ENCODE measurements around the gene FSTL4.
A peak's percentile ranks its signal among the peaks of the same experiment; 100 is the strongest.

The FSTL4 gene

GRCh38 chr5:133266527-133266878 lies 345.8 kb downstream of the FSTL4 start:
- no peak; the same call in 2 of the 3 replicates for ATAC-seq
- TF ChIP-seq SNAI2 (CRISPR knock-in tag; IDR thresholded peaks at IDR 0.05) (no peak), BACH2 (CRISPR knock-in tag; IDR thresholded peaks at IDR 0.05; ENCODE audit: borderline replicate concordance) (no peak), CREB5 (CRISPR knock-in tag; IDR thresholded peaks at IDR 0.05; ENCODE audit: low read depth) (no peak), TOX (CRISPR knock-in tag; IDR thresholded peaks at IDR 0.05; ENCODE audit: borderline replicate concordance) (no peak), GLIS3 (CRISPR knock-in tag; IDR thresholded peaks at IDR 0.05) (no peak), ZFP30 (CRISPR knock-in tag; IDR thresholded peaks at IDR 0.05) (no peak), ESRRG (CRISPR knock-in tag; IDR thresholded peaks at IDR 0.05) (no peak), RARB (CRISPR knock-in tag; IDR thresholded peaks at IDR 0.05) (no peak), ZFP3 (CRISPR knock-in tag; IDR thresholded peaks at IDR 0.05) (no peak), ZNF565 (CRISPR knock-in tag; conservative IDR thresholded peaks at IDR 0.05; ENCODE audit: low read depth) (no peak), PPARA (CRISPR knock-in tag; IDR thresholded peaks at IDR 0.05; ENCODE audit: borderline replicate concordance) (no peak), ZNF8 (CRISPR knock-in tag; IDR thresholded peaks at IDR 0.05) (no peak), ZNF70 (CRISPR knock-in tag; IDR thresholded peaks at IDR 0.05) (no peak), CSRNP3 (CRISPR knock-in tag; IDR thresholded peaks at IDR 0.05) (no peak), PATZ1 (CRISPR knock-in tag; IDR thresholded peaks at IDR 0.05; ENCODE audit: borderline replicate concordance) (no peak), ISL1 (CRISPR knock-in tag; IDR thresholded peaks at IDR 0.05) (no peak), TCF4 (CRISPR knock-in tag; IDR thresholded peaks at IDR 0.05; ENCODE audit: borderline replicate concordance) (no peak), CSDC2 (CRISPR knock-in tag; IDR thresholded peaks at IDR 0.05) (no peak)
- TF ChIP-seq, protein P1, sequence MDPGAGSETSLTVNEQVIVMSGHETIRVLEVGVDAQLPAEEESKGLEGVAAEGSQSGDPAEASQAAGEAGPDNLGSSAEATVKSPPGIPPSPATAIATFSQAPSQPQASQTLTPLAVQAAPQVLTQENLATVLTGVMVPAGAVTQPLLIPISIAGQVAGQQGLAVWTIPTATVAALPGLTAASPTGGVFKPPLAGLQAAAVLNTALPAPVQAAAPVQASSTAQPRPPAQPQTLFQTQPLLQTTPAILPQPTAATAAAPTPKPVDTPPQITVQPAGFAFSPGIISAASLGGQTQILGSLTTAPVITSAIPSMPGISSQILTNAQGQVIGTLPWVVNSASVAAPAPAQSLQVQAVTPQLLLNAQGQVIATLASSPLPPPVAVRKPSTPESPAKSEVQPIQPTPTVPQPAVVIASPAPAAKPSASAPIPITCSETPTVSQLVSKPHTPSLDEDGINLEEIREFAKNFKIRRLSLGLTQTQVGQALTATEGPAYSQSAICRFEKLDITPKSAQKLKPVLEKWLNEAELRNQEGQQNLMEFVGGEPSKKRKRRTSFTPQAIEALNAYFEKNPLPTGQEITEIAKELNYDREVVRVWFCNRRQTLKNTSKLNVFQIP (CRISPR knock-in tag; IDR thresholded peaks at IDR 0.05; ENCODE audit: borderline replicate concordance, low read depth) = no peak
- TF ChIP-seq, protein P2, sequence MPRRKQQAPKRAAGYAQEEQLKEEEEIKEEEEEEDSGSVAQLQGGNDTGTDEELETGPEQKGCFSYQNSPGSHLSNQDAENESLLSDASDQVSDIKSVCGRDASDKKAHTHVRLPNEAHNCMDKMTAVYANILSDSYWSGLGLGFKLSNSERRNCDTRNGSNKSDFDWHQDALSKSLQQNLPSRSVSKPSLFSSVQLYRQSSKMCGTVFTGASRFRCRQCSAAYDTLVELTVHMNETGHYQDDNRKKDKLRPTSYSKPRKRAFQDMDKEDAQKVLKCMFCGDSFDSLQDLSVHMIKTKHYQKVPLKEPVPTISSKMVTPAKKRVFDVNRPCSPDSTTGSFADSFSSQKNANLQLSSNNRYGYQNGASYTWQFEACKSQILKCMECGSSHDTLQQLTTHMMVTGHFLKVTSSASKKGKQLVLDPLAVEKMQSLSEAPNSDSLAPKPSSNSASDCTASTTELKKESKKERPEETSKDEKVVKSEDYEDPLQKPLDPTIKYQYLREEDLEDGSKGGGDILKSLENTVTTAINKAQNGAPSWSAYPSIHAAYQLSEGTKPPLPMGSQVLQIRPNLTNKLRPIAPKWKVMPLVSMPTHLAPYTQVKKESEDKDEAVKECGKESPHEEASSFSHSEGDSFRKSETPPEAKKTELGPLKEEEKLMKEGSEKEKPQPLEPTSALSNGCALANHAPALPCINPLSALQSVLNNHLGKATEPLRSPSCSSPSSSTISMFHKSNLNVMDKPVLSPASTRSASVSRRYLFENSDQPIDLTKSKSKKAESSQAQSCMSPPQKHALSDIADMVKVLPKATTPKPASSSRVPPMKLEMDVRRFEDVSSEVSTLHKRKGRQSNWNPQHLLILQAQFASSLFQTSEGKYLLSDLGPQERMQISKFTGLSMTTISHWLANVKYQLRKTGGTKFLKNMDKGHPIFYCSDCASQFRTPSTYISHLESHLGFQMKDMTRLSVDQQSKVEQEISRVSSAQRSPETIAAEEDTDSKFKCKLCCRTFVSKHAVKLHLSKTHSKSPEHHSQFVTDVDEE (CRISPR knock-in tag; IDR thresholded peaks at IDR 0.05) = no peak

- peak; percentile 18; the same call in 1 of the 3 replicates for ATAC-seq
- no peak for TF ChIP-seq ZFP3 (CRISPR knock-in tag; IDR thresholded peaks at IDR 0.05)
- no peak for TF ChIP-seq GLIS3 (CRISPR knock-in tag; IDR thresholded peaks at IDR 0.05)
- no peak for TF ChIP-seq ZNF70 (CRISPR knock-in tag; IDR thresholded peaks at IDR 0.05)
- TF ChIP-seq TCF4 (CRISPR knock-in tag; IDR thresholded peaks at IDR 0.05; ENCODE audit: borderline replicate concordance) = no peak
- no peak for TF ChIP-seq CSRNP3 (CRISPR knock-in tag; IDR thresholded peaks at IDR 0.05)
- TF ChIP-seq, protein P2 (CRISPR knock-in tag; IDR thresholded peaks at IDR 0.05) = no peak
- TF ChIP-seq CREB5 (CRISPR knock-in tag; IDR thresholded peaks at IDR 0.05; ENCODE audit: low read depth) = no peak
- TF ChIP-seq BACH2 (CRISPR knock-in tag; IDR thresholded peaks at IDR 0.05; ENCODE audit: borderline replicate concordance) = no peak
These were observed 346.4 kb downstream of the FSTL4 start for GRCh38 chr5:133265720-133266526.
